Ascending aorta (tissue), 2 donors: ENCODE results near the gene CMTM8. TPM values are rescaled to one million over a fixed set of nuclear protein-coding genes. Genes with fewer than 3 reads are reported as not detected.

Source experiments
- DNase-seq, 2 donors: peaks; one replicate each; pipeline ENCODE4 v3.0.0-alpha.2; 2019; ENCODE audit warnings: low spot score in 2 of 2
- H3K27ac ChIP-seq, 2 donors: fragments of 200-600 bp; sonication (generic); one replicate each; pipeline ENCODE4 v1.5.1; 2016 to 2017; ENCODE audit warnings: mild to moderate bottlenecking in 1 of 2
- H3K27me3 ChIP-seq: fragments of 200-600 bp; sonication (generic); one replicate; pipeline ENCODE4 v1.5.1; 2017
- H3K36me3 ChIP-seq, 2 donors: fragments of 200-600 bp; sonication (generic); one replicate each; pipeline ENCODE4 v1.5.1; 2016
- H3K4me1 ChIP-seq, 2 donors: fragments of 200-600 bp; sonication (generic); one replicate each; pipeline ENCODE4 v1.5.1; 2016 to 2017; ENCODE audit warnings: mild to moderate bottlenecking in 1 of 2
- H3K4me3 ChIP-seq, 2 donors: fragments of 200-600 bp; sonication (generic); one replicate each; pipeline ENCODE4 v1.5.1; 2016 to 2017; ENCODE audit warnings: mild to moderate bottlenecking in 1 of 2
- H3K9me3 ChIP-seq, 2 donors: fragments of 200-600 bp; sonication (generic); one replicate each; pipeline ENCODE4 v1.5.1; 2016
- CTCF ChIP-seq, 3 experiments: fragments of 200-600 bp in 2 of 3; fragments of 450-650 bp in 1 of 3; sonication (generic) in 2 of 3; IDR thresholded peaks; one replicate each; pipeline ENCODE4 v1.5.1; 2016 to 2019; ENCODE audit warnings: antibody characterized with exemption in 3 of 3, mild to moderate bottlenecking in 1 of 3, moderate library complexity in 1 of 3
- intact Hi-C: fragments of 100-400 bp; cut with DNase I; formaldehyde crosslinking; loops from one replicate; pipeline ENCODE4 v1.15.1; 2023
- total RNA-seq: library from RNA; depleted of rRNA; stranded (reverse); fragments of >200 nt; gene quantifications from one replicate; pipeline ENCODE4 v1.1.0, GENCODE V29; 2016

CMTM8 gene
- total RNA-seq, 1 donor from 2014 or later = 6.6 TPM

DNA sequence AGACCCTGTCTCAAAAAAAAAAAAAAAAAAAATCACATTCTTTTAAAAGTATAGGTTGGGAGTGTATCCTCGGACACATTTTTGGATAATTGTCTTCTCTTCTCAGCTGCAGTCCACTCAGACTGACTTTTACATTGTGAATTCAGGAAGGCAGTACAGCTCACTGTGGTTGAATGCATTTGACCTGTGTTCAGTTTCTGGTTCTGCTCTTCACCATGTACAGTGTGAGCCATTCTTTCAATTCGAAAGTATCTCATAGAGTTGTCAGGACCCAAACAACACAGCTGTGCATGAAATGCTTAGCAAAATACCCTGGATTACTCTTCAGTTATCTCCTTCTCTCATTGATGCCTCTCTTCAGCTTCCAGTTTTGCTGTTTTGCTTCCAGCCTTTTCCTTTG, 5.0 kb downstream of the CMTM8 start:
- Histone ChIP-seq H3K36me3 (no peaks in the 10 kb centered on the region), H3K27me3 (no peaks in the 10 kb centered on the region), H3K4me3 (no peak overlapping the region), H3K4me1 (peaks cover 0 to 4% of the 10 kb centered on the region in 2 donors), H3K9me3 (no peaks in the 10 kb centered on the region), H3K27ac (no peak overlapping the region)
- intact Hi-C loops = no loop called here
- TF ChIP-seq CTCF (IDR thresholded peaks at IDR 0.05) = no peak
- DNase-seq = no peak

- no peaks in the 10 kb centered on the region for H3K4me1 ChIP-seq
- H3K27me3 ChIP-seq = no peaks in the 10 kb centered on the region
- intact Hi-C loops = no loop called here
- DNase-seq = no peak
- H3K36me3 ChIP-seq = no peaks in the 10 kb centered on the region
- H3K4me3 ChIP-seq = no peak overlapping the region
- no peaks in the 10 kb centered on the region for H3K9me3 ChIP-seq
- H3K27ac ChIP-seq = no peak overlapping the region
- TF ChIP-seq CTCF (IDR thresholded peaks at IDR 0.05) = no peak
Observed at GRCh38 chr3:32245200-32245599, 6.7 kb downstream of the CMTM8 start.

DNA sequence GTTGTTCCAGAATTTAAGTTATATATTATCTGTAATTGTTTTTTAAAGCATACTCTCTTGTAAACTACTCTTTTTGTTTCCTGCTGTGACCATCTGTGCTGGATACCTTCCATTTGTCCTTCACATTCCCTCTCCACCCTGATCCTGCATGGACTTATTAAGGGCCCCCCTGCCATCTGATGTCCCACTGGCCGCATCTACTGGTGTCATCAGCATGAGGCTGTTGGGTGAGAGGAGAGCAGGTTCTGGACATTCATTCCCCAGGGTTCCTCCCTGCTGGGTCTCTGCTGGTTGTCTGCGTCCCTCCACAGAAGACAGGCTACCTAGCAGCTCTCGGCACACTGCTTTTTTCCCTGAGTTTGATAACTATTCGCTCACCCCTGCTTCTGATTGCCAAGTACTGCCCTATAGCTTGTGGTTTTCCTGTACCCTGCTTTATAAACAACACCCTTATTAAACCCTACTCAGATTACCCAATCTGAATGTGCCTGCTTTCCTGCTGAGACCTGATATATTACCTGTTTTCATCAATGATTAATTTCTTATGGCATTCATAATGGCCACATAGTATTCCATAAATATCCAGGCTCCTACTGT, 7.7 kb downstream of the CMTM8 start:
- no peak for TF ChIP-seq CTCF (IDR thresholded peaks at IDR 0.05)
- DNase-seq = no peak
- Histone ChIP-seq H3K4me1 (no peaks in the 10 kb centered on the region), H3K27me3 (no peaks in the 10 kb centered on the region), H3K27ac (no peak overlapping the region), H3K4me3 (no peak overlapping the region), H3K36me3 (no peaks in the 10 kb centered on the region), H3K9me3 (no peaks in the 10 kb centered on the region)
- intact Hi-C loops = no loop called here

- Histone ChIP-seq H3K36me3 (no peaks in the 10 kb centered on the region), H3K4me1 (no peaks in the 10 kb centered on the region), H3K4me3 (no peak overlapping the region), H3K27ac (no peak overlapping the region), H3K9me3 (no peaks in the 10 kb centered on the region), H3K27me3 (no peaks in the 10 kb centered on the region)
- no peak for TF ChIP-seq CTCF (IDR thresholded peaks at IDR 0.05)
- intact Hi-C loops = no loop called here
- DNase-seq = no peak
Observed at GRCh38 chr3:32249184-32249782, 10.8 kb downstream of the CMTM8 start.

GRCh38 chr3:32254268-32254667, 15.8 kb downstream of the CMTM8 start:
- Histone ChIP-seq H3K4me3 (no peak overlapping the region), H3K36me3 (no peaks in the 10 kb centered on the region), H3K27ac (no peak overlapping the region), H3K4me1 (no peaks in the 10 kb centered on the region), H3K9me3 (peaks cover 0 to 10% of the 10 kb centered on the region in 2 donors), H3K27me3 (no peaks in the 10 kb centered on the region)
- no peak for TF ChIP-seq CTCF (IDR thresholded peaks at IDR 0.05)
- DNase-seq = no peak
- intact Hi-C loops = no loop called here
